Pancreas (tissue), 10 donors: ENCODE measurements around the gene SLC24A3. TPM values are rescaled to one million over a fixed set of nuclear protein-coding genes. Genes with fewer than 3 reads are reported as not detected.

Experiments
- ATAC-seq, 4 donors: fragments of 200-7000 bp; cut with Tn5 transposase; one replicate each; pipeline versions ENCODE4 v1.8.0 to v1.9.1; 2020; ENCODE audit warnings: mild to moderate bottlenecking in 4 of 4, moderate library complexity in 4 of 4
- DNase-seq, 6 donors: peaks; one replicate each; pipeline ENCODE4 v3.0.0-alpha.2; 2020
- FAIRE-seq: peaks from 2 replicates; lab custom pipeline; 2012; peaks lifted over from hg19 to GRCh38; lab: Jason Lieb, UNC
- H3K27ac ChIP-seq, 4 donors: fragments of 200-600 bp; sonication (generic); 1 replicate in 3 of 4; 2 replicates in 1 of 4; pipeline versions ENCODE4 v1.5.0 to v1.8.0; 2020
- H3K27me3 ChIP-seq, 4 donors: fragments of 200-600 bp; one replicate each; pipeline ENCODE4 v1.8.0; 2021
- H3K36me3 ChIP-seq, 3 donors: fragments of 200-600 bp; sonication (generic) in 1 of 3; one replicate each; pipeline versions ENCODE4 v1.5.0 to v1.8.0; 2020 to 2021
- H3K4me1 ChIP-seq, 3 donors: fragments of 200-600 bp; one replicate each; pipeline ENCODE4 v1.8.0; 2021
- H3K4me3 ChIP-seq, 4 donors: fragments of 200-600 bp; sonication (generic) in 2 of 4; one replicate each; pipeline versions ENCODE4 v1.5.0 to v1.8.0; 2020 to 2021
- H3K9me3 ChIP-seq, 4 donors: fragments of 200-600 bp; one replicate each; pipeline ENCODE4 v1.8.0; 2021
- WGBS, 2 donors: extraction: QIAGEN DNeasy Blood & Tissue Kit; methylation state at CpG; one replicate each; pipeline ENCODE4 v1.1.7; 2013; 5-methylcytosine and 5-hydroxymethylcytosine counted together
- intact Hi-C, 3 donors: fragments of 100-400 bp; cut with DNase I; formaldehyde crosslinking; loops; one replicate each; pipeline versions ENCODE4 v1.11.1 to v1.14.2; 2022
- polyA plus RNA-seq, 2 donors: library from polyadenylated mRNA; stranded (reverse); fragments of 200-250 nt; gene quantifications; one replicate each; pipeline ENCODE4 v1.2.3, GENCODE V29; 2013
- total RNA-seq, 6 donors: library from RNA; stranded (reverse); fragmentation: NEBNext Ultra II Directional in 4 of 6; extraction: Animal tissue kit (Norgen Biotek cat#: 25700) in 4 of 6; gene quantifications; one replicate each; pipeline versions ENCODE4 v1.2.1 to v1.2.4, GENCODE V29; 2021 to 2023
- TF ChIP-seq, protein P1 (sequence below), 4 donors: fragments of 200-600 bp; sonication (generic) in 3 of 4; IDR thresholded peaks; one replicate each; pipeline versions ENCODE4 v1.5.0 to v1.8.0; 2021; ENCODE audit warnings: antibody characterized with exemption in 4 of 4
- donor health status: healthy with polysubstance abuse.
- donor health status: DM: no; HTN: no; CAD: no; lungs with moderate emphysema.
- donor health status: DM: no; HTN: no; CAD: no.
- donor health status: control.
- donor health status: control.
- donor health status: Bipolar disorder and iron deficiency.
- donor health status: DM: yes; HTN: yes; CAD: no.
- donor health status: DM: no; HTN: no; CAD: no.
- donor health status: DM: no; HTN: no; CAD: no.
- donor health status: DM: yes; HTN: yes; CAD: no.

The SLC24A3 gene
- total and polyA plus RNA-seq, 8 donors = 0.28 to 0.87 (median 0.49) TPM

DNA sequence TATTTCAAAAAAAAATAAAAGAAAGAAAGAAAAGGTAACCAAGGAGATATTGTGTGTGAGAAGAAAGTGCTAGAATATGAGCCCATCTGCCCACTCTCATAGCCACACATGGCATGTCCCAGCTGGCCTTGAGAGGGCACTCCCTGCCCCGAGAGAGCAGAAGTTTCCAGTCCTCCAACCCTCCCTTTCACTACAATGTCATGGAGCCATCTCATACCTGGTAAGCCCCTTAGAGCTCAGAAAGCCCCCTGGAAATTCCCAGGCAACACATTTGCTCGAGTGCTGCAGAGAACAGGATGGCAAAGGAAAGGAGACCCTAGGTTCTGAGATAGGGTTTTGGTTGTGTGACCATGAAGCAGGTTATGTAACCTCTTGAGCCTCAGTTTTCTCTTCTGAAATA is 469.8 kb downstream of the SLC24A3 start:
- intact Hi-C loops = loop anchor here in 1 of 3 donors (10.0 kb wide), 1 partner anchor 323 kb away; no protein-coding TSS in a partner anchor
- 54 to 57% methylated on average over 2 of the region's 2 CpGs for WGBS, 2 donors
- TF ChIP-seq, protein P1, sequence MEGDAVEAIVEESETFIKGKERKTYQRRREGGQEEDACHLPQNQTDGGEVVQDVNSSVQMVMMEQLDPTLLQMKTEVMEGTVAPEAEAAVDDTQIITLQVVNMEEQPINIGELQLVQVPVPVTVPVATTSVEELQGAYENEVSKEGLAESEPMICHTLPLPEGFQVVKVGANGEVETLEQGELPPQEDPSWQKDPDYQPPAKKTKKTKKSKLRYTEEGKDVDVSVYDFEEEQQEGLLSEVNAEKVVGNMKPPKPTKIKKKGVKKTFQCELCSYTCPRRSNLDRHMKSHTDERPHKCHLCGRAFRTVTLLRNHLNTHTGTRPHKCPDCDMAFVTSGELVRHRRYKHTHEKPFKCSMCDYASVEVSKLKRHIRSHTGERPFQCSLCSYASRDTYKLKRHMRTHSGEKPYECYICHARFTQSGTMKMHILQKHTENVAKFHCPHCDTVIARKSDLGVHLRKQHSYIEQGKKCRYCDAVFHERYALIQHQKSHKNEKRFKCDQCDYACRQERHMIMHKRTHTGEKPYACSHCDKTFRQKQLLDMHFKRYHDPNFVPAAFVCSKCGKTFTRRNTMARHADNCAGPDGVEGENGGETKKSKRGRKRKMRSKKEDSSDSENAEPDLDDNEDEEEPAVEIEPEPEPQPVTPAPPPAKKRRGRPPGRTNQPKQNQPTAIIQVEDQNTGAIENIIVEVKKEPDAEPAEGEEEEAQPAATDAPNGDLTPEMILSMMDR (IDR thresholded peaks at IDR 0.05) = no peak
- H3K27ac ChIP-seq = no peak overlapping the region
- H3K27me3 ChIP-seq = no peaks in the 10 kb centered on the region
- ATAC-seq (no peak), DNase-seq (no peak), FAIRE-seq (no peak)
- no peaks in the 10 kb centered on the region for H3K4me1 ChIP-seq
- no peaks in the 10 kb centered on the region for H3K9me3 ChIP-seq
- H3K4me3 ChIP-seq = no peak overlapping the region
- H3K36me3 ChIP-seq = no peaks in the 10 kb centered on the region

DNA sequence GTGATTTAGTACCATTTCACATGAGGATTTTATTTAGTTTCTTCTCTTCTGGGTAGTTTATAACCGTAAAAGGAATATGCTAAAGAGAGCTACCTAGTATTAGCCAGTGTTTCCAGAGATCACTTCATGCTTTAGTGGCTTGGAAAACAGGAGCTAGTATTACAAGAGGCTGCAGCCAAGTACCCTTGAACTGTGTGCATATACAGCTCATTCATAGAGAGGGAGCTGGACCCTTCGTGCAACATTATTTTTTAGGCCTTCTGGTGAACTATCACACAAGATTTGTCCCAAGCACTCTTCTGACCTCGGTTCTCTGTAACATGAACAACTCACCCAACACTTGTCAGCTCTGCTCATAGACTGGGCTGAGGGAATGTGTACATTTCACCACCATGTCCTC is 470.7 kb downstream of the SLC24A3 start:
- no peaks in the 10 kb centered on the region for H3K4me1 ChIP-seq
- H3K27ac ChIP-seq = no peak overlapping the region
- intact Hi-C loops = loop anchor here in 1 of 3 donors (10.0 kb wide), 1 partner anchor 322 kb away; no protein-coding TSS in a partner anchor
- H3K9me3 ChIP-seq = no peaks in the 10 kb centered on the region
- 65 to 74% methylated on average over 3 of the region's 3 CpGs for WGBS, 2 donors
- DNase-seq = no peak
- no peak overlapping the region for H3K4me3 ChIP-seq
- no peak for FAIRE-seq
- no peaks in the 10 kb centered on the region for H3K36me3 ChIP-seq
- no peak for ATAC-seq
- no peaks in the 10 kb centered on the region for H3K27me3 ChIP-seq
- TF ChIP-seq, protein P1 (IDR thresholded peaks at IDR 0.05) = no peak

DNA sequence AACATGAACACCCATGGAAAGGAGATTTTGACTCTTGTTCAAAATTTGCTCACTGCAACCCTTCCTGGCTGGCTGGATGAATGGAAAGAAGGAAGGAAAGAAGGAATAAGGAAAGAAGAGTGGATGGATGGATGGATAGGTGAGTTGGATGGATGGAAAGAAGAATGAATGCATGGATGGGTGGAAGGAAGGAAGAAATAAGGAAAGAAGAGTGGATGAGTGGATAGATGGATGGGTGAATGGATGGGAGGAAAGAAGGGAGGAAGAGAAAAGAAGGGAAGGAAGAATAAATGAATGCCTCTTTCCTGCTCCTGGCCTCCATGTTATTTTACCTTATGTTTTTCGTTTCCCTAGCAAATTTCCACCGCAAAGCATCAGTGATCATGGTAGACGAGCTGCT is 471.4 kb downstream of the SLC24A3 start:
- FAIRE-seq (no peak), DNase-seq (no peak), ATAC-seq (no peak)
- H3K36me3 ChIP-seq = no peaks in the 10 kb centered on the region
- no peak overlapping the region for H3K4me3 ChIP-seq
- no peaks in the 10 kb centered on the region for H3K9me3 ChIP-seq
- intact Hi-C loops = loop anchor here in 1 of 3 donors (10.0 kb wide), 1 partner anchor 321 kb away; no protein-coding TSS in a partner anchor
- H3K27me3 ChIP-seq = no peaks in the 10 kb centered on the region
- no peaks in the 10 kb centered on the region for H3K4me1 ChIP-seq
- TF ChIP-seq, protein P1 (IDR thresholded peaks at IDR 0.05) = no peak
- no peak overlapping the region for H3K27ac ChIP-seq
- WGBS, 2 donors = 70 to 74% methylated on average over 3 of the region's 3 CpGs

DNA sequence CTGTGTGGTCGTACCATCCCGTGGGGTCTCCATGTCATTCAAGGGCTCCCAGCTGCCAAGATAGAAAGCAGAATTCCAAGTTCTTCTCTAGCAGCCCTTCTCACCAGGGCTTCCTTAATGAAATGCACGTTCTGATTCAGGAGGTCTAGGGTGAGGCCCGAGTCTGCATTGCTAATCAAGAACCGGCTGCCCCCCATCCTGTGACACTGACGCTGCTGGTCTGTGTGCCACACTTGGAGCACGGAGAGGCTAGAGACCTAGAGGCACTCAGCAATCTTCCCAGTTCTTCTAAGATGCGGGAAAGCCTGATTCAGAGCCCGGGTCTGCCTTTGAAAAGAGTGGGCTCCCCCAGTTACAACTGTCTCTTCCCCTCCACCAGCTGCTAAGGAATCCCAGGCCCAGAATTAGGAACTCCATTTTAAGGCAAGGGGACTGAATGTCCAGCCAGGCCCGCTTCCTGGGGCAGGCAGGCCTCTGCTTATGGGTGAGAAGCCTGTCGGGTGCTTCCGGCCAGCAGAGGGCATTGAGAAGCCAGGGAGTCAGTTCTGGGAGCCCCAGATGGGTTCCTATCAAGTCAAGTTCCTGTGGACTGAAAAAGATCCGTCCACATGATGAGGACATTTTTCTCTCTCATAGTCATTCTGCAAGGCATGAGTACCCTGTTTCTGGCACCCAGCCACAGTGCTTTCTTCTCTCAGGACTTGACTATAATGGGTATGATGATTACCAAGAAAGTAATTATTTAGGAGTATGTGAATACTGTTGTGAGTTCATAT is 475.8 kb downstream of the SLC24A3 start:
- intact Hi-C loops = loop anchor here in 1 of 3 donors (10.0 kb wide), 1 partner anchor 317 kb away; no protein-coding TSS in a partner anchor
- Histone ChIP-seq H3K36me3 (no peaks in the 10 kb centered on the region), H3K9me3 (no peaks in the 10 kb centered on the region), H3K27ac (no peak overlapping the region), H3K4me1 (no peaks in the 10 kb centered on the region), H3K4me3 (no peak overlapping the region), H3K27me3 (no peaks in the 10 kb centered on the region)
- DNase-seq = peak; percentile 21 to 78 (median 60)
- TF ChIP-seq, protein P1 (IDR thresholded peaks at IDR 0.05) = peak in 3 of 4 donors; percentile 23 to 45 (median 38)
- ATAC-seq = peak; percentile 66 to 89 (median 87)
- 54 to 62% methylated on average over 13 of the region's 13 CpGs for WGBS, 2 donors
- FAIRE-seq = no peak

DNA sequence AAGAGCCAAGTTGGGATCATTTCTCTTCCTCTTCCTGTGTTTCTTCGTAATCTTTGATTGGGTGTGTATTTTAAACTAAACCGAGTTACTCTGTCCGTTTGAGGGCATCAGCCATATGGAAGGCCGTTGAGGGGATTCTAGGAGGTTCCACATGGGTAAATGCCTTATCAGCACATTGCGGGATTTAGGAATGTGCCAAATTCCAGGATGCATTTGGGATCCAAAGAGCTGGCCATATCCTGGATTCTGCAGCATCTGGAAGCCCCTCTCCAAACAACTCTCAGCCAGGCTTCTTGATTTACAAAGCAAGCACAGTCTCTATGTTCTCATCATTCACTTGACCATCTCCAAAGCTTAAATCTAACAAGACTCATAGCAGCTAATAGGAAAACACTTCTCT is 478.0 kb downstream of the SLC24A3 start:
- no peak overlapping the region for H3K4me3 ChIP-seq

More for the DNA sequence above, 478.0 kb downstream of the SLC24A3 start:
- H3K36me3 ChIP-seq = no peaks in the 10 kb centered on the region
- DNase-seq = no peak
- 58 to 69% methylated on average over 5 of the region's 5 CpGs for WGBS, 2 donors
- H3K9me3 ChIP-seq = no peaks in the 10 kb centered on the region
- H3K4me1 ChIP-seq = no peaks in the 10 kb centered on the region
- no peaks in the 10 kb centered on the region for H3K27me3 ChIP-seq
- no peak for ATAC-seq
- TF ChIP-seq, protein P1 (IDR thresholded peaks at IDR 0.05) = no peak
- no peak for FAIRE-seq
- intact Hi-C loops = loop anchor here in 2 of 3 donors (10.0 kb wide), 3 partner anchors 54 to 304 kb away; no protein-coding TSS in a partner anchor
- H3K27ac ChIP-seq = no peak overlapping the region
